CD4-positive, alpha-beta T cell treated with Interleukin-10 for 1 hour (primary cell): ENCODE measurements around the gene MCM10.

Experiments
- DNase-seq: peaks from one replicate; pipeline ENCODE4 v3.0.0-alpha.2; 2020

Gene MCM10

DNA sequence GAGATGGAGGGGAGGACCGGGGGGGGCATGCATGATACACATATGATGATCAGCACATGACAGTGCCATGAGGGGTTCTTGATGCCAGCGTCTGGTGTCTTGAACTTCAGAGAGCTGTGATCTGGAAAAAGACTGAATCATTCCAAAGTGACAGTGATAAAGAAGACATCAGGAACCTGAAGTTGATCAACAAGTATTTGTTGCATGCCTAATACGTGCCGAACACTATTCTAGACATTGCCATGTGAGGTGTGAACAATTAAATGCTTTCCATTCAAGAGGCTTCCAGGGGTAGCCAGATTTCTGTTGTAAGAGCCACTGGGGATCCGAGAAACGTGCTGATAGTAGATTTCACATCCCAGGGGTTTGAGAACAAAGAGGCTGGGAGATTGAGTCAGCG, 6.2 kb downstream of the MCM10 start:
- DNase-seq = no peak

DNA sequence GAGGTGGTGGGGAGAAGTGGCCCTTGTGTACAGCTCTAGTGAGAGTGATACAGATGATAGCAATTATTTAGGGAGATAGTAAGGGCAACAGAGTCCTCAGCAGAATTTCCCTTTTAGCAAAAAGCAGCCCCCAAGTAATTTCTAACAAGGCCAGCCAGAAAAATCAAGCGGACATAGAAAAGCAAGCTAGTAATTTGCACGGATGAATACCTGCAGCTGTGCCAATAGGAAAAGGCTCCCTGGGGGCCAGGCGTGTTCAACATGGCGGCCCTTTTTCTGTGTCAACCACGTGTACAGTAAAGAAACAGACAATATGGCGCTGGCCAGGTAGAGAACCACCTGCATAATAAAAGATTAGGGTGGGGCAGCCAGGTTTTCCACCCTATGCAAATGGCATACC, 7.4 kb downstream of the MCM10 start:
- no peak for DNase-seq

DNA sequence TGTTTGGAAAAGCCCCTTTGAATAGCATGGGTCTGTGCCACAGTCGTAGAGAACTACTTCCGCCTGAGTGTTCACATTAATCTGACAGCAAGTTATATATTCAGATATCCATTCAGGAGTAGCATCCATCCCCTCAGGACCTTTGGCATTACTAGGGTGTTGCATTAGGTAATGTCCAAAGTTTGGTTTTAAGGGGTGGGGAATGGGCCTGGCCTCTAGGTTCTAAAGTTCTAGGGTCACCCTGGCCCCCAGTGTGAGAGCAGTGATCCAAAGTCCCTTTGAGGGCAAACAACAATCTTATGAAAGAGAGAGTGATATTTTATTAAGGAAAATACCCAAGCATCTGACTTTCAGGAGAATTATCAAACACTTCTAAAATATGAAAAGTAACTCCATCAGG, 12.3 kb downstream of the MCM10 start:
- no peak for DNase-seq

DNA sequence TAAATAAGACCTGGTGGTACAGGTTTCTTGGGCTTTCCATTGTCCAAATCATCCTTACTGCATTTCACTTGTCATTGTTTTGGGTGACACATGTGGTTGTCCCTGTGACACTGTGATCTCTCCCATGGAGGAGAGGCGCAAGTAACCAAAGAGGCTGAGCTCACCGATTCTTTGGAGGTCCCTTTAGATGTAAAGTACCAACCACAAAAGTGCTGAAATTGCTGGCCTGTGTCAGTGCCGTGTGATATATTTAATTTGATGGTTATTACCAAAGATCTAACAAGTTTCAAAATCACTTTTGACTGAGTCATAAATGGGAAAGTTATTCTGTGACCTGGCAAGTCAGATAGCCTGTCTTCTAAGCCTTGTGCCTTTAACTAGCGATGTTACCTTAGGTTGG, 19.4 kb downstream of the MCM10 start:
- DNase-seq = no peak

DNA sequence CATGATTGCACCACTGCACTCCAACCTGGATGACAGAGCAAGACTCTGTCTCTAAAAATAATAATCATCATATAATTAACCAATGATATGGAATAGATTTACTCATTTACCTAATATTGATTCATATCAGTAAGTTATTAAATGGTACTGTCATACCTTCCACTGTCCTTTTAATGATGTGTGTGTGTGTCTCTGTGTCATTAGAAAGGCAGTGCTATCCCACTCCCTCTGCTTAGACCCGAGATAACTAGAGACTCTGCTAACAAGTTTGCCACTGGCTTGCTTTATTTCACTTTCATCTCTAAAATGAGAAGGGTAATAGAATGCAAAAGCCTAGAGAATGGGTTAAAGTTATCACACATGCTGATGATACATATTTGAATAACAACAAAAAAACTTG, 21.1 kb downstream of the MCM10 start:
- no peak for DNase-seq

DNA sequence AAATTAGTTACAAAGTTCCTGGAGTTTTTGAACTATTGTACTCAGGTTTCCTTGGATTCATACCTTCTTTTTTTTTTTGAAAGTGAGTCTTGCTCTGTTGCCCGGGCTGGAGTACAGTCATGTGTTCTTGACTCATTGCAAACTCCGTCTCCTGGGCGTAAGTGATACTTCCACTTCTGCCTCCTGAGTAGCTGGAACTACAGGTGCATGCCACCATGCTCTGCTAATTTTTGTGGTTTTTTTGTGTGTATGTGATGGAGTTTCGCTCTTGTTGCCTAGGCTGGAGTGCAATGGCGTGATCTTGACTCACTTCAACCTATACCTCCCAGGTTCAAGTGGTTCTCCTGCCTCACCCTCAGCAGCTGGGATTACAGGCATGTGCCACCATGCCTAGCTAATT, 22.3 kb downstream of the MCM10 start:
- no peak for DNase-seq

DNA sequence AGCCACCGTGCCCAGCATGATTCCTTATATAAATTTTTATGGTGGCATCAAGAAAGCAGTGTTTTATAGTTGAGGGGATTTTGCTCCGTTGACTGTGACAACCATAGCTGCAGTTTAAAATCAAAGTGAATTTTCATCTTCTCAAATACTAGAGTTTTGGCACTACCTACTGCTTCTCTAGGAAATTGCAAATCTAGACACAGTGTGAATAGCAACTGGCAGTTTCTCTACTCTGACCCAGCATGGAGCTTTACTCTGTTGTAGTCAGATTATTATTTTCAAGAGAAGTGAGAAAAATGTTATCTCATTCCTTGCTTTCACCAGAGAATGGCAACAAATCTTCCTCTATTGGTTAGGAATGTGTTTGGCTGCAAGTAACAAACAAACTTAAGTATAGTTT, 22.9 kb downstream of the MCM10 start:
- DNase-seq = no peak

DNA sequence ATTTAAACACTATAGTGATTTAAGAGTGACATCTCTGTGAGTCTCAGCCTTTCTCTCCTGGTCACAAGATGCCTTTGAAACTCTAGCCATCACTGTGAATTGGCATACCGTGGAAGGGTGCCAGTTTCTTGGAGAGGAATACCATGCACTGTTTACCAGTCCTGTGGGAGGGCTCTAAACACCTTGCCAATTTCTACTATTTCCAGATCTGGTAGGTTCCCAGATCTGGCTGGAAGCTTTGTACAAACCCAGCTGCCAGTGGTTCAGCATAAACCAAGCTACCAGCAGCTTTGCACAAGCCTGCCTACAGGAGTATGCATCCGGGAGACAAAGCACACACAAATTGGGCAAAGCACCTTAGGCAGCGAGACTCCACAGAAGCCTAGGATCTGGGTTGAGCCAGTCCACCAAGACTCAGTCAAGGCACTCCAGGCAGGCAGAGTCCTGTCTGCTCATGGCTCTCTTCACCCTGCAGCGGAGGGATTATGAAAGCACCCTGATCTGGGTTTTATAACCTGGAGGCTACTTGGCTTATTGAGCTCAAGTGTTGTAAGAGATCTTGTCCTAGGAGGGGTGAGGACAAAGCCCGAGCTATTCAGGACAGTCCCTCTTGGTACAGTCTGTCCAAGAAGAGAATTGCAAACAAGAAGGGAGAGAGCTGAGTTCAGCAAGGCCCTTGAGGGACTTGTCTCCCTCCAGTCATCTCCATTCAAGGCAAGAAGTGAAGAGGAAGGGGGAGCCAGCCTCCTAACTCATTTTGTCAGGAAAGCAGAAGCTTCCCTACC, 23.6 kb downstream of the MCM10 start:
- no peak for DNase-seq

DNA sequence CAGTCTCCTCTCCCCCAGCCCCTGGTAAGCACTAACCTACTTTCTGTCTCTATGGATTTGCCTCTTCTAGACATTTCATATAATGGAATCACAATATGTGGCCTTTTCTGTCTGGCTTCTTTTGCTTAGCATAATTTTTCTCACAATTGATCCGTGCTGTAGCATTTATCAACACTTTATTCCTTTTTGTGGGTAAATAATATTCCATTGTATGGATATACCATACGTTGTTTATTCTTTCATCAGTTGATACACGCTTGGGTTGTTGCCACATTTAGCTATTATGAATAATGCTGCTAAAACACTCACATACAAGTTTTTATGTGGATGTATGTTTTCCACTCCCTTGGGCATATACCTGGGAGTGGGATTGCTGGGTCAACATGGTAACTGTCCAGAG, 25.8 kb downstream of the MCM10 start:
- no peak for DNase-seq

DNA sequence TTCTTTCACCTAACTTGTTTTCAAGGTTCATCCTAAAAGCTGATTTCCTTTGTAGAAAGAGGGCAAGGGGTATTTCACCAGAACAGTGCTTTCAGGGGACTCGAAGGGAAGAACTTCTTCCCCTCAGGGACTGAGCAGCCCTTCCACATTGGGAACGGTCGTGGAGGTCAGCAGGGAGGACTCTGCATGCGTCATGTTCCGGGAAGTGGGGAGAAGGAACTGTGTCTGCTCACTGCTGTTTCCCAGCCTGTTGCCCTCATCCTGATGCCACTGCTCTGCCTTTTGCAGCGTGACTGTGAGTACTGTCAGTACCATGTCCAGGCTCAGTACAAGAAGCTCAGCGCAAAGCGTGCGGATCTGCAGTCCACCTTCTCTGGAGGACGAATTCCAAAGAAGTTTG, 27.2 kb downstream of the MCM10 start:
- DNase-seq = no peak

DNA sequence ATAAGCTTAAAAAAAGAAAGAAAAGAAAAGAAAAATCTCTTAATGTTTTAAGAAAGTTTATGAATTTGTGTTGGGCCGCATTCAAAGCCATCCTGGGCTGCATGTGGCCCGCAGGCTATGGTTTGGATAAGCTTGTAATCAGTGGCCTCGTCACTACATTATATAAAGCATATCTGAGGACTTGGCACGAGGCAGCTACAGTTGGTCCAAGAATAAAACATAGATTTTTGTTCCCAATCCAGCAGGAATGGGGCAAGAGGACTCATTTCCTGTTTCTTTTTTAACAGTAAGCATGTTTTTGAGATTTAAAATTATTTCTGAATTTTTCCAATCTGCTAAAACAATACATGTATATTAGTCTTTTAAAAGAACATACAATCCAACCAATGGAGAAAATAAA, 28.6 kb downstream of the MCM10 start:
- no peak for DNase-seq

DNA sequence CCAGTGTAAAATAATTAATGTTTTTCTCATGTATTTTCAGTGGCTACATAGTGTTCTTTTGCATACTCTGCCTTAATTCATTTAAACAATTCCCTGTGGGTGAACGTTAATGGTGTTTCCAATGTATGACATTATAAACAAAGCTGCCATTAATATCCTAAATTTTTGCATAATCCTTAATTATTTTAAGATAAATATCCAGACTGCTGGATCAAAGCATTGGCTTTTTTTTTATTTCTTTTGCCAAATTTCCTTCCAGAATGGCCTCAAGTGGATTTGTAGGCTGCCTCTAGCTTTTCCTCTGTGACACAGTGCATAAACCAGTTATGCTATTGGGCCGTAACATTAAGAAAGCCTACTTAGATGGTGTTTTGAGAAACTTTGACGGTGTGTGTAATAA, 29.5 kb downstream of the MCM10 start:
- no peak for DNase-seq

DNA sequence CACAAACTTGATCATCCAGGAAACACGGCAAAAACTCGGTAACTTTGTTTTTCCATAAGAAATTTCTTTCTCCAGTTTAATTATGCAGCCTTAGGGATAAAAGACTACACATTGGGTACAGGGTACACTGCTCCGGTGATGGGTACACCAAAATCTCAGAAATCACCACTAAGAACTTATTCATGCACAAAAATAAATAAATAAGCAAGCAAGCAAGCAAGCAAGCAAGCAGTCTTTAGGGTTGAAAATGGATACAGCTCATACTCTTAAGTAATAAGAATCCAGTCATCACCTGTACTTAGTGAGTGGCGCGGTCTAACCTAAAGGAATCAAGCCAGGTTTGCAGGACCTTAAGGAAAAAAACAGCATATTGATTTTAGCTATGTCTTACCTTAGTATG, 30.0 kb downstream of the MCM10 start:
- no peak for DNase-seq

DNA sequence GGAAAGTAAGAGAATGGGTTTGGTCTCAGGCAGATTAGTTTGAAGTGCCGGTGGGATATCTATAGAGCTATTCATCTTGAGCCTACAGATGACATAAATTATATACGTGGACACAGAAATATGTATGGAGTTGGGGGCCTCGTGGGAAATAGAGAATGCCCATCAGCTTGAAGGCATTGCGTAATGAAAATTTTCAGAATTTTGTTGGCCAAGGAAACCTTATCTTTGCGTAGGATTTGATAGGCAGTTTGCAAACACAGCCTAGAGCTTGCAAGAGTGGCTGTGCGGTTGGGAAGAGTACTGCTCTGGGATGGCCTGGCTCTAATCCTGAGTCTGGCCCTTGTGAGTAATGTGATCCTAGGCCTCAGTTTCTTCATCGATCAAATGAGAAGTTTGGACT, 32.3 kb downstream of the MCM10 start:
- DNase-seq = no peak

DNA sequence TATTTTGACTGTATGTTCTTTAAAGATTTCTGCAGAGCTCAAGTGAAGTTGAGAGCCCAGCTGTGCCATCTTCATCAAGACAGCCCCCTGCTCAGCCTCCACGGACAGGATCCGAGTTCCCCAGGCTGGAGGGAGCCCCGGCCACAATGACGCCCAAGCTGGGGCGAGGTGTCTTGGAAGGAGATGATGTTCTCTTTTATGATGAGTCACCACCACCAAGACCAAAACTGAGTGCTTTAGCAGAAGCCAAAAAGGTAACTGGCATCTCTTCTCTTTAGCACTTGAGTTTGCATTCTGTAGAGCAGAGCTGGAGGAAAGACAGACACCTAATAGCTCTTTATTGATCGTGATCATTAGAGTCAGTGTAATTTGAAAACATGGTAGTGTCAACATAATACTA, 33.7 kb downstream of the MCM10 start:
- DNase-seq = no peak

DNA sequence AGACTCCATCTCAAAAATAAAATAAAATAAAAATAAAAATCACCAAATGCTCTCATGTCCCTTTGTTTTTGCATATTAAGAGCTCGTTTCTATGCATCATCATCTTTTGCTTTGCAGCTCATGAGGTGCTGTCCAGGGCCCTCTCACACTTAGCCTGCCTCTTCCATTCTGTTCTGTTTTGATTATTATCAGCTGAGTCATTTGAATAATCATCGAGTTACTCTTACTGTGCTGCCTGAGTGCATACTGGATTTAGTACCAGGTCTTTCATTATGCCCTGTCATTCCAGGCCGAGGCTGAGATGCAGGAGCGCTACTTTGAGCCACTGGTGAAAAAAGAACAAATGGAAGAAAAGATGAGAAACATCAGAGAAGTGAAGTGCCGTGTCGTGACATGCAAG, 39.8 kb downstream of the MCM10 start:
- no peak for DNase-seq

DNA sequence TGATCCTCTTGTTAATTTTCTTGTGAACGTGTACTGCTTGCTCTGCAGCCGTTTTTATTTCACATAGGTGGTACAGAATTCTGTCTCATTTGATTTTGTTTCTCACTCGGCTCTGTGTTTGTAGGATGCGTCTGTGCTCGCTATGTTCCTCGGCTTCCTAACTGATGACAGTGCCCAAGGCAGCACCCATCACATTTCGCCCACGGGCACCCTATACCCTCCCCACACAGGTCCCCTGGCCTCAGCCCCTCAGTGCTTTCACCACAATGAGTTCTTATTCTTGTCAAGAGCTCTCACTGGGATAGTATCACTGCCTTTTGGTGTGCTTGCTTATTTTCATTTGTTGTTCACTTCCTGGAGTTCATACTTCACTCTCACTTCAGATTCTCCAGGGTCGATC, 44.7 kb downstream of the MCM10 start:
- DNase-seq = no peak

DNA sequence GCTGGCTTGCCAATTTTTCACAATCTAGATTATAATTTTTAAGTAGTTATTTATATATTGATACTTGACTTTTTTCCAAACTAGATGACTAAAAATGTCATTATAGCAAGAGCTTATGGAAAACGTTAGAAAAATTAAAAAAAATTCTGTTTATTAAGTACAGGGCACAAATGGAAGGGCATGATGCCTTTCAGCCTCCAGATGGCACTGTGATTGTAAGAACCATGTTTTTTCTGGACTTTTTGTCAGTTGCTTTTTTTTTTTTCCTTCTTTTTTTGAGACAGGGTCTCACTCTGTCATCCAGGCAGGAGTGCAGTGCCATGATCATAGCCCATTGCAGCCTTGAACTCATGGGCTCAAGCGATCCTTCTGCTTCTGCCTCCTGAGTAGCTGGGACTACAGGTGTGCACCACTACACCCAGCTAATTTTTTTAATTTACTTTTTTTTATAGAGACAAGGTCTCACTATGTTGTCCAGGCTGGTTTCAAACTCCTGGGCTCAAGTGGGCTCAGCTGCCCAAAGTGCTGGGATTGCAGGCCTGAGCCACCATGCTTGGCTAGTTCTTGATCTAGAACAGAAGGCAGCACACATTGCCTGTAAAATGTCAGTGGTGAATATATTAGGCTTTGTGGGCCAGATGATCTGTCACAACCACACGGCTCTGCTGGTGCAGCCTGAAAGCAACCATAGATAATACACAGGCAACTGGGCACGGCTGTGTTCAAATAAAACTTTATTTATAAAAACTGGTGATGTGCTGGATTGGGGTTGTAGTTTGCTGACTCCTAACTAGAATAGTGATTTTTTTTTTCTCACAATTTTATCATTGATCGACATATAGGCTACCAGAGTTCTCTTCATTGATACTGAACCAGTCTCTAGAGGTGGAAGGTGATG, 45.4 kb downstream of the MCM10 start:
- no peak for DNase-seq

DNA sequence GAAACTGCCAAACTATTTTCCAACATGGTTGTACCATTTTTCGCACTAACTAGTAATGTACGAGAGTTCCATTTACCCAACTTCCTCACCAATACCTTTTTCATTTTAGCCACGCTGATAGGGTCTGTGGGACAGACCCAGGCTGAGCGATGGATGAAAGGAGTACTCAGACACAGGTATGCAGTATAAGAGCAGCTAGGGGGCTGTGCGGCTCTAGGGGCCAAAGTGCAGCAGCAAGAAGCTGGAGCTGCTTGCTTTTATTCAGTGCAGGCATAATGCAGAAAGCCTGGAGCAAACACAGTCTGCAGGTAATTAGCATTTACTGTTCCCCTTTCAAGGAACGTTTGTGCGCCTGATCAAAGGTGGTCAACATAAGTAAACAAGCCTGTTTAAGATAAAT, 51.8 kb downstream of the MCM10 start:
- no peak for DNase-seq

DNA sequence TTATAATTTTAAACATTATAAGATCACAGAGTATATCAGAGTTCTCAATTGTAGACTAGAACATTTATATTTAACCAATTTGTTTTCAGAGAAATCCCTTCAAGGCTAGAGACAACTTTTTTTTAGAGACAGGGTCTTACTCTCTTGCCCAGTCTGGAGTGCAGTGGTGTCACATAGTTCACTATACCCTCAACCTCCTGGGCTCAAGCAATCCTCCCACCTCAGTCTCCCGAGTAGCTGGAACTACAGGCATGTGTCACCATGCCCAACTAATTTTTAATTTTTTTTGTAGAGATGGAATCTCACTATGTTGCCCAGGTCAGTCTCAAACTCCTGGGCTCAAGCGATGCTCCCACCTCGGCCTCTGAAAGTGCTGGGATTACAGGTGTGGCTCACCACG, 57.5 kb downstream of the MCM10 start:
- no peak for DNase-seq

DNA sequence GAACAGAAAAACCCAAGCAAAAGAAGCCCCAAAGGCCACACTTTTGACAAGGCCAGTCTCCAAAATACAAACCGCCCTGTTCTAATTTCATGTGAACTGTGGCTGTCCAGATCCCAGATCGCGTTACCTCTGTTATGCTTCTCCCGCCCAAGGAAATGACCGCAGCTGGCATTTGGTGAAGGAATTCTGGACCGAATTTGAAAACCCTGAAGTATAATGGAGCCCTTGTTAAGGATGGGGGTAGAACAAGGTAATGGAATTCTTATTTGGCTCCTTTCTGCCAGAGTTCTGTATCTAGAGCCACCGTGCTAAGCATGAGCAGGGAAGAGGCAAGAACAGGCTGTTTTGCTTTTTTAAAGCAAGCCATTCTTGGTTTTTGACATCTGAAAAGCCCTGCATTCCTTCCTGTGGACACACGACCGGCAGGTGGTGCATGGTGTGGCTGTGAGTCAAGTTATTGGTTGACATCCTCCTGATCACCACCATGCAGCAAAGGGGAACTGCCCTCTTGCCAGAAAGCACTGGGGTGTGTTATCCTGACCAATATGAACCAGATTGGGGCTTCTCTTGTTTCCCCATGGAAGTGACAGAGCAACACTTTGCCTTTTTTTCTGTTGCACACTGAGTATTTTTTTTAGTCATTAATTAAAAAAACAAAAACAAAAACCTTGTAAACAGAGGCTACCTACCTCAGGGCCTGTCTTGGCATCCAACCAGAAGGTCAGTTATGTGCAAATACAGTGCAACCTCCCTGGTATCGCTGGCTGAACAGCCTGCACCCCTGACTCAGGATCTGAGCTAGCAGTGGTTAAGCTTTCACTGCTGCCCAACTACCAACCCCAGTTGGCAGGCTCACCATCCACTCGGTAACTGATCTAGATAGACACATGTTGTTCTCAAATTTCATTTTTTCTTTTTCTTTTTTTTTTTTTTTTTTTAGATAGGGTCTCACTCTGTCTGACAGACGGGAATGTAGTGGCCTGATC, 58.6 kb downstream of the MCM10 start:
- no peak for DNase-seq

DNA sequence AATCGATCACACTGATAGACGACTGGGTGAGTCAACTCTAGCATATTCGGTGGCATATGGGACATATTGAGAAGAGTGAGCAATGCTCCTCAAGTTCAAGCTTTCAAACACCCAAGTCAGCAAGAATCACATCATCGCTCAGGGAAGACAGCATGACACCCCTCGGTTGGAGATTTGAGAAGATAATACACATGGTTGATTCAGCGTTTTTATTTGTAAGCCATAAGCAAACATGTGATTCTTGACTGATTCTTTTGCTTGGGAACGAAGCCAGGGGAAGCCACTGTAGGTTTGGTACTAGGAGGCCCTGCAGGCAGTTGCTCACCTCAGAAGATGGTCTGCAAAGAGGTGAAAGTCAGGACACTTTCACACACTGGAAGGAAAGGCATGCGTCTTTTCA, 60.2 kb downstream of the MCM10 start:
- DNase-seq = no peak

DNA sequence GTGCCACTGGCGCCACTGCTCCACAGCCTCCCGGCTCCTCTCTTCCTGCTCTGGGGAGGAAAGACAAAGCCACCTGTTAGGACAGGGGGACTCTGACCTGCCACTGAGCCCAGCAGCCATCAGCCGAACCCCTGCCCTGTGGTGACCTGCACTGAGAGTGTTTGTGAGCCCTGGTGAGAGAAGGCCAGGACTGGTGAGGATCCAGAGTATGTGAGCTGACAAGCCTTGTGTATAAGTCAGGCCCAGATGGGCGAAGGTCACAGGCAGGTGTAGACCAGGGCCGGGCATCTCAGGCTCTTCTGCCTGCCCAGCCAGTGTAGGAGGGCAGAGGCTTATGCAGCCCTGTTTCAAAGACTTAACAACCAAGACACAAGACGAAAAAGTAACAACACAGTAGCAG, 60.8 kb downstream of the MCM10 start:
- DNase-seq = no peak
